Measurements from ENCODE around the gene PKD1L1.

GRCh38 chr7:47725031-47725780 is 223.1 kb downstream of the PKD1L1 start:
- TF ChIP-seq ZNF114 (tag by site-specific recombination; IDR thresholded peaks at IDR 0.05) (no peak), HOXA7 (CRISPR knock-in tag; IDR thresholded peaks at IDR 0.05; ENCODE audit: borderline replicate concordance) (no peak), CTCF (tag by site-specific recombination; IDR thresholded peaks at IDR 0.05) (no peak), ZNF561 (tag by site-specific recombination; IDR thresholded peaks at IDR 0.05; ENCODE audit: borderline replicate concordance) (no peak), ZNF513 (tag by site-specific recombination; IDR thresholded peaks at IDR 0.05) (no peak), ATF2 (tag by site-specific recombination; IDR thresholded peaks at IDR 0.05; ENCODE audit: low read depth) (no peak), ZNF184 (tag by site-specific recombination; IDR thresholded peaks at IDR 0.05) (no peak), ZNF239 (tag by site-specific recombination; IDR thresholded peaks at IDR 0.05) (no peak), ZNF530 (tag by site-specific recombination; IDR thresholded peaks at IDR 0.05; ENCODE audit: low read depth) (no peak), HIC1 (tag by site-specific recombination; IDR thresholded peaks at IDR 0.05) (no peak)

Data from HEK293 (cell line).